NCI-H1694 (cell line): Measurements from ENCODE around the gene ACBD7.

Source experiments
- DNase-seq: peaks from one replicate; lab custom pipeline; 2025; lab: John Stamatoyannopoulos, UW

Gene ACBD7

GRCh38 chr10:15088428-15089261, at the start of gene ACBD7:
Gene ACBD7, minus strand, starts transcription at chr10:15088776. Its CDS starts 48 bp downstream, at chr10:15088728.
- no peak for DNase-seq

DNA sequence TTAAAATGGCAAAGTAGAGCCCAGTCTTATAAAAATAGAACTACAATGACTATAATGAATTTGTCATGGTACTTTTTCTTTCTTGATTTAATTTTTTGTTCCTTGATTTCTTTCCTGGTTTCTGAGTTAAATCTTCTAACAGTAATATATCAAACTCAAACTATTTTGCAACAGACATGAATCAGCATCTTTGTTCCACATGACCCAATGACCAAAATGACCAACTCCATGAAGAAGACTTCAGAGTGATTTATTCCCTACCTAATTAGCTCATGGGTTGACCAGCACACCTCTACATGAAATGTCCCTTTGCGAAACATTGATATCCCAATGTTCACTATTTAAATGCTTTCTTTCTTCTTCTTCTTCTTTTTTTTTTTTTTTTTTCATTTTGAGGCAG, 49.1 kb upstream of the ACBD7 start:
- no peak for DNase-seq

DNA sequence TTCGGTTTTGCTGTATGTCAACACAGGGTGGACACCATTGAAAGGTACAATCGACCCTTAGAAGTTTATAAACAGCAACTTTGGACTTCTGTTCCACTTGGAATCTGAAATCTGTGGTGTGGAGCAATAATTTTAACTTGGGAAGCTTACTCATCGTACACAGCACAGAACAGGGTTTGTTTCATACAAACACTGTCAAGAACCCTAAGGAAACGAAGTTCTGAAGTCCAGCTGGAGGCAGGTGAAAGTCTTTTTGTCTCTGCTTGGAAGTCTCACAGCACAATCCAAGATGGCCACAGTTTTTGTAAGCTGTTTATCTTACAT, 48.4 kb upstream of the ACBD7 start:
- DNase-seq: no peak

GRCh38 chr10:15136129-15137035, 47.8 kb upstream of the ACBD7 start:
- DNase-seq: no peak

- DNase-seq: no peak
Observed at GRCh38 chr10:15131330-15131729, 42.8 kb upstream of the ACBD7 start.

GRCh38 chr10:15124908-15125307, 36.3 kb upstream of the ACBD7 start:
- no peak for DNase-seq

- no peak for DNase-seq
Observed at GRCh38 chr10:15124190-15124589, 35.6 kb upstream of the ACBD7 start.

DNA sequence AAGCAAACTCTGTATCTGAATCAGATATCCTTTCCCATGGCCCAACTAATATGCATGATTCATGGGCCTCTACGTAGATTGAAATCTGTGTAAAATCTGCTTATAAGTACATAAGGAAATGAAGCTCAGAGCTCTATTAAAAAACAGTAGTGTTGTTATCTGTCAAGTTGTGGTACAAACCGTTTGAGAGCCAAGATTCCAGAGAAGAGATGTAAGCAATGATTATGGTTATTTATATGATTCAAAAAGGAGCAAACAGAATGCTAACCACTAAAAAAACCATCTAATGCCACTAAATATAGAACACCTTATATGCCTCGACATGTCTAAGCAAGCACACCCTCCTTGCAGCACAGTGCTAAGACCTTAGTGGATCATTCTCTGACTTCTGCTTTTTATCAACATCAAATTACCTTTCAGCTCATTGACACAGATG, 35.2 kb upstream of the ACBD7 start:
- no peak for DNase-seq

- DNase-seq: no peak
Observed at GRCh38 chr10:15122477-15123030, 34.0 kb upstream of the ACBD7 start.

- DNase-seq: no peak
Observed at GRCh38 chr10:15121707-15122106, 33.1 kb upstream of the ACBD7 start.

GRCh38 chr10:15120523-15120922, 31.9 kb upstream of the ACBD7 start:
- no peak for DNase-seq

- no peak for DNase-seq
Observed at GRCh38 chr10:15118615-15119014, 30.0 kb upstream of the ACBD7 start.

- DNase-seq: no peak
Observed at GRCh38 chr10:15116225-15116624, 27.6 kb upstream of the ACBD7 start.

- DNase-seq: no peak
Observed at GRCh38 chr10:15113766-15114165, 25.2 kb upstream of the ACBD7 start.

- DNase-seq: no peak
Observed at GRCh38 chr10:15112657-15113056, 24.1 kb upstream of the ACBD7 start.

DNA sequence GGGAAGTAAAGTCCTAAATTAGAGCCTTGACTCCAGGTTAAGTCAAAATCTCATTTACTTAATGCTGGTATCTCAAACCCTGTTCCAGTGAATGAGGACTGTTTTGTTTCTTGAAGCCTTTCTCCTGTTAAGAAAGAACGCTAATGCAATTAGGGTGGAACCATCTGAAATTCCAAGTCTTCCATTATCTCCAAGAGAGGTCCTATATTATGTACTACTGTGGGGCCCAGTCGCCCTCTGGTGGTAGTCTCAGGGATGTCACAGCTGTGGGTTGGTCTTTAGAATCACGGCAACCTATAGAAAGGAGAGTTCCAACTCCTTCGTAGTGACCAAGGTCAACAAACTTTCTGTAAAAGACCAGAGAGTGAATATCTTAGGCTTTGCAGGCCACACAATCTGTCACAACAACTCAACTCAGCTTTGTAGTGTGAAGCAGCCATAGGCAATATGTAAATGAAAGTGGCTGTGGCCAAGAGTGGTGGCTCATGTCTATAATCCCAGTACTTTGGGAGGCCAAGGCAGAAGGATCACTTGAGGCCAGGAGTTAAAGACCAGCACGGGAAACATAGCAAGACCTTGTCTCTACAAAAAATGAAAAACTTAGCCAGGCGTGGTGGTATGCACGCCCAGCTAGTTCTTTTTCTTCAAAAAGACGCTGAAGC, 17.9 kb upstream of the ACBD7 start:
- peak; percentile 69 for DNase-seq

DNA sequence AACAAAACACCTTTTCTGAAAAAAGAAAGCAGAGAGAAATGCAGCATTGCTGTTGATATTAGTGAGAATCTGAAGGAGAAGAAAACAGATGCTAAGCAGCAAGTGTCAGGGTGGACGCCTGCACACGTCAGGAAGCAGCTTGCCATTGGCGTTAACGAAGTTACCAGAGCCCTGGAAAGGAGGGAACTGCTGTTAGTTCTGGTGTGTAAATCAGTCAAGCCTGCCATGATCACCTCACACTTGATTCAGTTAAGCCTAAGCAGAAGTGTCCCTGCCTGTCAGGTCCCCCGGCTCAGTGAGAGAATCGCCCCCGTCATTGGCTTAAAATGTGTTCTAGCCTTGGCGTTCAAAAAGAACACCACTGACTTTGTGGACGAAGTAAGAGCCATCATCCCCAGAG, 14.9 kb upstream of the ACBD7 start:
- DNase-seq: no peak

DNA sequence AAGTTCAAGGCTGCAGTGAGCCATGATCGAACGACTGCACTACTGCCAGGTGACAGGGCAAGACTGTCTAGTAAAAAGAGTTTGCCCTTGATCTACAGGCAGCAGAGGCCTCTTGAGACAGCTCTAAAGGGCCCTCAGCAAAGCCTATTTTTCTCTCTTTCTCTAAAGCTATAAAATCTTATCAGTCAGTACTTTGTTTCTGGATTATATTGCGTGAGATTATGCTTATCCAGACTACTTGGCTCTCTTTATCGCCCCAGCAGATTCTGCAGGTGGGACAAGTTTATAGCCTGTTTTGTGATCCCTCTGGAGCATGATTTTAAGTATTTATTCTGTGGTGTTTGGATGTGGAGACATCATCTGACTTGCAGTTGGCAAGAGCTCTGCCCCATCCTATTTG, 11.3 kb upstream of the ACBD7 start:
- DNase-seq: no peak

DNA sequence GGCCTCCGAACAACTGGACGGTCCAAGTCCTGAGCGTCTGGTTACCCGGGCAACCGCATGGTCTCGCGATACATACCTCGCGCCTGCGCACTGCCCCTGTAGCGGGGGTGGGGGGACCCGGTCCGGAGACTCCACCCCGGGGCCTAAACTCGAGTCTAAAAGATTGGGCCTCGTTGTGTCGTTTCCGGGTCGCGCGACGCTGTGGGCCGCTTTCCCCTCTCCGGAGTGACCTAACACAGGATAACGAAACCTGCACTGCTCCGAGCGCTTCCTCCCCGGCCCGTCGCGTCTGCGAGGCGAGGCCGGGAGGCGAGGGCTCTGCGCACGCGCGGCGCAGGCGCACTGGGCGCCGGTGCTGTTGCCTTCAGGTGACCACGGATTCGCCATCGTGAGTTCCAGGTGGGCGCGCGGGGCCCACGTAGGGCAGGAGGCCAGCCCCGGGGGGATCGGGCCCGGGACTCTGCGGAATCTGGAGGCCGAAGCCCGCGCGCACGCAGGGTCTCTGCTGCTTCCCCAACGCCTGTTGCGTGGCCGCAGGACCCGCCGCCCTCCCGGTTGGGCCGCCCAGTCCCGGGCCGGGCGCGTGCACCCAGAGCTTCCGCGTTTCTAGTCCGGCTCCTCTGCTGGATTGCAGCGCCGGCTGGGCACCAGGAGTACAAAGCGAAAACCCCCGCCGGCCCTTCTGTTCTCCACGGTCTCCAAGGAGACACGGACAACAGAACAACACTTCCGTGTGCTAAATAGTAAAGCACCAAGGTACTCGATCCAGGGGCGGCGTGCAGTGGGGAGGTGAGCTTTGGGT, 8.6 kb upstream of the ACBD7 start, which contains the start of gene RPP38:
RPP38 (plus strand) TSS at position 345 of the 802 bp plus-strand sequence. CDS start 5,960 bp downstream, outside the sequence.
- DNase-seq: peak; percentile 73

- no peak for DNase-seq
Observed at GRCh38 chr10:15096661-15097010, 8.1 kb upstream of the ACBD7 start.

GRCh38 chr10:15092855-15093408, 4.4 kb upstream of the ACBD7 start:
- DNase-seq: no peak
